Activated CD4-positive, alpha-beta memory T cell treated with anti-CD3 and anti-CD28 coated beads for 36 hours (primary cell): Measurements from ENCODE around the gene MAN2B1. TPM values are rescaled to one million over a fixed set of nuclear protein-coding genes. Genes with fewer than 3 reads are reported as not detected.
A peak's percentile ranks its signal among the peaks of the same experiment; 100 is the strongest.
"Not testable (repeated sequence)": the region's sequence is repeated elsewhere in the genome, so short reads cannot be mapped to it uniquely, and the experiment has no call there.

Experiments used
- CTCF ChIA-PET: fragments of 350-600 bp; sonication (Branson Sonifier 250); formaldehyde crosslinking; loops from one replicate; lab custom pipeline; 2021; ENCODE audit warnings: antibody characterized with exemption, inconsistent platforms; lab: Charles Lee
- POLR2A ChIA-PET: fragments of 350-600 bp; sonication (Branson Sonifier 250); formaldehyde crosslinking; loops from one replicate; lab custom pipeline; 2021; ENCODE audit warnings: antibody characterized with exemption; lab: Charles Lee
- DNase-seq: peaks from one replicate; pipeline ENCODE4 v3.0.0-alpha.2; 2020
- H3K27ac Mint-ChIP-seq: one replicate; pipeline ENCODE4 v1.8.0; 2021; ENCODE audit warnings: mixed read lengths
- H3K27me3 Mint-ChIP-seq: one replicate; pipeline ENCODE4 v1.8.0; 2021; ENCODE audit warnings: mixed read lengths
- H3K36me3 Mint-ChIP-seq: one replicate; pipeline ENCODE4 v1.8.0; 2021; ENCODE audit warnings: mixed read lengths
- H3K4me1 Mint-ChIP-seq: one replicate; pipeline ENCODE4 v1.8.0; 2021; ENCODE audit warnings: low read depth, mixed read lengths
- H3K4me3 Mint-ChIP-seq: one replicate; pipeline ENCODE4 v1.8.0; 2021; ENCODE audit warnings: mild to moderate bottlenecking, mixed read lengths
- H3K9me3 Mint-ChIP-seq: one replicate; pipeline ENCODE4 v1.8.0; 2021; ENCODE audit warnings: mixed read lengths
- intact Hi-C: fragments of 100-400 bp; cut with micrococcal nuclease; formaldehyde crosslinking; loops from one replicate; pipeline ENCODE4 v1.15.1; 2023
- total RNA-seq, 2 experiments: library from RNA; stranded (reverse); gene quantifications; one replicate each; pipeline ENCODE4 v1.2.3, GENCODE V29; 2021

Gene MAN2B1
- total RNA-seq, 2 experiments from 2014 or later: 123 to 127 TPM

GRCh38 chr19:12656899-12657571 is 9.5 kb downstream of the MAN2B1 start:
- H3K36me3 Mint-ChIP-seq: peaks cover 44% of the 10 kb centered on the region
- no peaks in the 10 kb centered on the region for H3K4me1 Mint-ChIP-seq
- H3K9me3 Mint-ChIP-seq: no peaks in the 10 kb centered on the region
- intact Hi-C loops: no loop called here
- no peak overlapping the region for H3K4me3 Mint-ChIP-seq
- H3K27ac Mint-ChIP-seq: no peak overlapping the region
- CTCF ChIA-PET: interaction anchor here (1.3 kb wide), 1 partner anchor 15 kb away, joined by 4 read pairs; no protein-coding TSS in a partner anchor
- no peaks in the 10 kb centered on the region for H3K27me3 Mint-ChIP-seq
- DNase-seq: peak; percentile 46
- POLR2A ChIA-PET: no interaction called here

GRCh38 chr19:12655546-12655945 is 11.0 kb downstream of the MAN2B1 start:
- ChIA-PET POLR2A (no interaction called here), CTCF (interaction anchor here (0.6 kb wide), 1 partner anchor 15 kb away, joined by 3 read pairs; no protein-coding TSS in a partner anchor)
- Mint-ChIP-seq H3K9me3 (no peaks in the 10 kb centered on the region), H3K4me1 (no peaks in the 10 kb centered on the region), H3K4me3 (no peak overlapping the region), H3K27me3 (no peaks in the 10 kb centered on the region), H3K36me3 (peaks cover 43% of the 10 kb centered on the region), H3K27ac (no peak overlapping the region)
- DNase-seq: no peak
- intact Hi-C loops: no loop called here

GRCh38 chr19:12652219-12652618 is 14.3 kb downstream of the MAN2B1 start:
- Mint-ChIP-seq H3K27me3 (no peaks in the 10 kb centered on the region), H3K36me3 (peaks cover 32% of the 10 kb centered on the region), H3K9me3 (no peaks in the 10 kb centered on the region), H3K4me1 (no peaks in the 10 kb centered on the region), H3K4me3 (no peak overlapping the region), H3K27ac (no peak overlapping the region)
- DNase-seq: no peak
- ChIA-PET POLR2A (no interaction called here), CTCF (no interaction called here)
- intact Hi-C loops: no loop called here

- no peak overlapping the region for H3K4me3 Mint-ChIP-seq
- no peaks in the 10 kb centered on the region for H3K27me3 Mint-ChIP-seq
- CTCF ChIA-PET: no interaction called here
- no peaks in the 10 kb centered on the region for H3K4me1 Mint-ChIP-seq
- intact Hi-C loops: no loop called here
- POLR2A ChIA-PET: no interaction called here
- peaks cover 26% of the 10 kb centered on the region for H3K36me3 Mint-ChIP-seq
- H3K9me3 Mint-ChIP-seq: no peaks in the 10 kb centered on the region
- DNase-seq: no peak
- no peak overlapping the region for H3K27ac Mint-ChIP-seq
Observed at GRCh38 chr19:12649941-12650340, 16.6 kb downstream of the MAN2B1 start.

GRCh38 chr19:12648088-12648487 is 18.5 kb downstream of the MAN2B1 start:
- no peaks in the 10 kb centered on the region for H3K9me3 Mint-ChIP-seq
- H3K4me1 Mint-ChIP-seq: no peaks in the 10 kb centered on the region
- H3K27ac Mint-ChIP-seq: no peak overlapping the region
- ChIA-PET POLR2A (no interaction called here), CTCF (no interaction called here)
- no peak overlapping the region for H3K4me3 Mint-ChIP-seq
- H3K36me3 Mint-ChIP-seq: peaks cover 28% of the 10 kb centered on the region
- H3K27me3 Mint-ChIP-seq: no peaks in the 10 kb centered on the region
- no peak for DNase-seq
- intact Hi-C loops: no loop called here

GRCh38 chr19:12647490-12648071 is 19.0 kb downstream of the MAN2B1 start:
- intact Hi-C loops: no loop called here
- H3K27me3 Mint-ChIP-seq: no peaks in the 10 kb centered on the region
- ChIA-PET CTCF (no interaction called here), POLR2A (no interaction called here)
- no peaks in the 10 kb centered on the region for H3K9me3 Mint-ChIP-seq
- DNase-seq: peak; percentile 51
- peaks cover 28% of the 10 kb centered on the region for H3K36me3 Mint-ChIP-seq
- H3K27ac Mint-ChIP-seq: no peak overlapping the region
- H3K4me3 Mint-ChIP-seq: no peak overlapping the region
- H3K4me1 Mint-ChIP-seq: no peaks in the 10 kb centered on the region

- no peak for DNase-seq
- CTCF ChIA-PET: no interaction called here
- H3K4me3 Mint-ChIP-seq: no peak overlapping the region
- no peaks in the 10 kb centered on the region for H3K9me3 Mint-ChIP-seq
- H3K27me3 Mint-ChIP-seq: no peaks in the 10 kb centered on the region
- intact Hi-C loops: no loop called here
- POLR2A ChIA-PET: no interaction called here
- peaks cover 28% of the 10 kb centered on the region for H3K36me3 Mint-ChIP-seq
- no peaks in the 10 kb centered on the region for H3K4me1 Mint-ChIP-seq
- peak overlapping the region; percentile 18 for H3K27ac Mint-ChIP-seq
Observed at GRCh38 chr19:12647047-12647446, 19.5 kb downstream of the MAN2B1 start.

- intact Hi-C loops: no loop called here
- no peaks in the 10 kb centered on the region for H3K27me3 Mint-ChIP-seq
- ChIA-PET CTCF (no interaction called here), POLR2A (no interaction called here)
- no peaks in the 10 kb centered on the region for H3K9me3 Mint-ChIP-seq
- H3K36me3 Mint-ChIP-seq: peaks cover 24% of the 10 kb centered on the region
- H3K4me3 Mint-ChIP-seq: no peak overlapping the region
- peak overlapping the region; percentile 18 for H3K27ac Mint-ChIP-seq
- no peaks in the 10 kb centered on the region for H3K4me1 Mint-ChIP-seq
- DNase-seq: no peak
Observed at GRCh38 chr19:12646551-12646950, 20.0 kb downstream of the MAN2B1 start.

GRCh38 chr19:12643716-12644115 is 22.8 kb downstream of the MAN2B1 start:
- H3K4me3 Mint-ChIP-seq, H3K27ac Mint-ChIP-seq, H3K27me3 Mint-ChIP-seq, intact Hi-C loops, DNase-seq, H3K9me3 Mint-ChIP-seq, CTCF ChIA-PET, POLR2A ChIA-PET, H3K4me1 Mint-ChIP-seq: not testable (repeated sequence)
- H3K36me3 Mint-ChIP-seq: peaks cover 17% of the 10 kb centered on the region

- intact Hi-C loops: no loop called here
- DNase-seq: no peak
- no peak overlapping the region for H3K4me3 Mint-ChIP-seq
- H3K36me3 Mint-ChIP-seq: peaks cover 13% of the 10 kb centered on the region
- no peaks in the 10 kb centered on the region for H3K9me3 Mint-ChIP-seq
- H3K27ac Mint-ChIP-seq: no peak overlapping the region
- ChIA-PET POLR2A (interaction anchor here (0.6 kb wide), 1 partner anchor 54 kb away, joined by 3 read pairs; no protein-coding TSS in a partner anchor), CTCF (no interaction called here)
- H3K27me3 Mint-ChIP-seq: no peaks in the 10 kb centered on the region
- peaks cover 9% of the 10 kb centered on the region for H3K4me1 Mint-ChIP-seq
Observed at GRCh38 chr19:12642506-12642905, 24.0 kb downstream of the MAN2B1 start.

- CTCF ChIA-PET: no interaction called here
- no peak overlapping the region for H3K4me3 Mint-ChIP-seq
- DNase-seq: no peak
- POLR2A ChIA-PET: no interaction called here
- H3K27me3 Mint-ChIP-seq: no peaks in the 10 kb centered on the region
- intact Hi-C loops: no loop called here
- H3K27ac Mint-ChIP-seq: no peak overlapping the region
- peaks cover 11% of the 10 kb centered on the region for H3K4me1 Mint-ChIP-seq
- no peaks in the 10 kb centered on the region for H3K9me3 Mint-ChIP-seq
- peaks cover 8% of the 10 kb centered on the region for H3K36me3 Mint-ChIP-seq
Observed at GRCh38 chr19:12641456-12641855, 25.1 kb downstream of the MAN2B1 start.

GRCh38 chr19:12639901-12640613 is 26.5 kb downstream of the MAN2B1 start:
- no peaks in the 10 kb centered on the region for H3K9me3 Mint-ChIP-seq
- intact Hi-C loops: loop anchor here (1.0 kb wide), 2 partner anchors 26 to 76 kb away; partner anchors contain the start of genes MAN2B1 and WDR83
- peak overlapping the region; percentile 59 for H3K27ac Mint-ChIP-seq
- POLR2A ChIA-PET: interaction anchor here (0.7 to 1.3 kb wide), 5 partner anchors 9 to 72 kb away, joined by 3 to 4 read pairs (median 3); partner anchors contain the start of genes MAN2B1, WDR83, ZNF490 and ZNF791
- H3K27me3 Mint-ChIP-seq: no peaks in the 10 kb centered on the region
- CTCF ChIA-PET: interaction anchor here (0.5 to 2.2 kb wide), 25 partner anchors 9 to 373 kb away, joined by 3 to 18 read pairs (median 4); partner anchors contain the start of genes MAN2B1, WDR83, ZNF490 and ZNF564
- DNase-seq: peak; percentile 94
- H3K4me1 Mint-ChIP-seq: peaks cover 16% of the 10 kb centered on the region
- H3K36me3 Mint-ChIP-seq: peaks cover 5% of the 10 kb centered on the region
- H3K4me3 Mint-ChIP-seq: peak overlapping the region; percentile 58
